ENCODE data around the gene CRYBG3. TPM values are rescaled to one million over a fixed set of nuclear protein-coding genes. Genes with fewer than 3 reads are reported as not detected.

CRYBG3 gene
- total RNA-seq, 2 donors from 2014 or later, result 13.4 to 29.2 TPM

GRCh38 chr3:97871186-97871585 lies 49.4 kb downstream of the CRYBG3 start:
- no peak for ATAC-seq (ENCODE audit: insufficient number of reproducible peaks, low FRiP score, low read depth)
- Histone ChIP-seq H3K27ac (no peak overlapping the region), H3K4me3 (no peak overlapping the region), H3K27me3 (replicated peaks; ENCODE audit: insufficient read depth) (no peaks in the 10 kb centered on the region), H3K4me1 (ENCODE audit: control insufficient read depth in 1 of 2, low read depth in 2 of 2) (no peaks in the 10 kb centered on the region), H3K36me3 (peaks cover 4% of the 10 kb centered on the region), H3K9me3 (no peaks in the 10 kb centered on the region)
- no peak for TF ChIP-seq CTCF (IDR thresholded peaks at IDR 0.05)
- DNase-seq (ENCODE audit: low spot score), result no peak

GRCh38 chr3:97871801-97872524 lies 50.2 kb downstream of the CRYBG3 start:
- H3K27ac ChIP-seq, result no peak overlapping the region
- H3K9me3 ChIP-seq, result no peaks in the 10 kb centered on the region
- no peak for DNase-seq (ENCODE audit: low spot score)
- no peaks in the 10 kb centered on the region for H3K4me1 ChIP-seq (ENCODE audit: control insufficient read depth in 1 of 2, low read depth in 2 of 2)
- H3K27me3 ChIP-seq (replicated peaks; ENCODE audit: insufficient read depth), result no peaks in the 10 kb centered on the region
- TF ChIP-seq CTCF (IDR thresholded peaks at IDR 0.05), result no peak
- H3K4me3 ChIP-seq, result no peak overlapping the region
- ATAC-seq (ENCODE audit: insufficient number of reproducible peaks, low FRiP score, low read depth), result peak; percentile 51
- peaks cover 4% of the 10 kb centered on the region for H3K36me3 ChIP-seq

- no peaks in the 10 kb centered on the region for H3K27me3 ChIP-seq (replicated peaks; ENCODE audit: insufficient read depth)
- no peak for TF ChIP-seq CTCF (IDR thresholded peaks at IDR 0.05)
- H3K27ac ChIP-seq, result no peak overlapping the region
- no peak overlapping the region for H3K4me3 ChIP-seq
- ATAC-seq (ENCODE audit: insufficient number of reproducible peaks, low FRiP score, low read depth), result no peak
- H3K36me3 ChIP-seq, result peaks cover 4% of the 10 kb centered on the region
- H3K9me3 ChIP-seq, result no peaks in the 10 kb centered on the region
- no peak for DNase-seq (ENCODE audit: low spot score)
- H3K4me1 ChIP-seq (ENCODE audit: control insufficient read depth in 1 of 2, low read depth in 2 of 2), result no peaks in the 10 kb centered on the region
Measured at GRCh38 chr3:97872525-97873042, 50.8 kb downstream of the CRYBG3 start.

- ATAC-seq (ENCODE audit: insufficient number of reproducible peaks, low FRiP score, low read depth), result no peak
- Histone ChIP-seq H3K9me3 (no peaks in the 10 kb centered on the region), H3K27me3 (replicated peaks; ENCODE audit: insufficient read depth) (no peaks in the 10 kb centered on the region), H3K4me1 (ENCODE audit: control insufficient read depth in 1 of 2, low read depth in 2 of 2) (peaks cover 0 to 4% of the 10 kb centered on the region in 2 donors), H3K4me3 (no peak overlapping the region), H3K27ac (no peak overlapping the region), H3K36me3 (no peaks in the 10 kb centered on the region)
- no peak for TF ChIP-seq CTCF (IDR thresholded peaks at IDR 0.05)
- no peak for DNase-seq (ENCODE audit: low spot score)
Measured at GRCh38 chr3:97880267-97880666, 58.5 kb downstream of the CRYBG3 start.

- Histone ChIP-seq H3K9me3 (no peaks in the 10 kb centered on the region), H3K36me3 (no peaks in the 10 kb centered on the region), H3K4me3 (no peak overlapping the region), H3K27me3 (replicated peaks; ENCODE audit: insufficient read depth) (no peaks in the 10 kb centered on the region), H3K27ac (no peak overlapping the region), H3K4me1 (ENCODE audit: control insufficient read depth in 1 of 2, low read depth in 2 of 2) (peaks cover 0 to 4% of the 10 kb centered on the region in 2 donors)
- TF ChIP-seq CTCF (IDR thresholded peaks at IDR 0.05), result no peak
- ATAC-seq (ENCODE audit: insufficient number of reproducible peaks, low FRiP score, low read depth) (no peak), DNase-seq (ENCODE audit: low spot score) (no peak)
Measured at GRCh38 chr3:97882975-97883598, 61.3 kb downstream of the CRYBG3 start.

Data from thoracic aorta (tissue), 2 donors.